ENCODE measurements around the gene UPP2. TPM values are rescaled to one million over a fixed set of nuclear protein-coding genes. Genes with fewer than 3 reads are reported as not detected.

Gene UPP2
- total and polyA plus RNA-seq, 2 of the 8 experiments (the other 6 are each of a cell fraction or from before 2014, with no cell fraction given): not detected

- TF ChIP-seq HDAC6 (IDR thresholded peaks at IDR 0.05; ENCODE audit: low read depth, low read length) (no peak), GTF2F1 (IDR thresholded peaks at IDR 0.05; ENCODE audit: borderline replicate concordance, low read depth, low read length) (no peak), POU5F1 (IDR thresholded peaks at IDR 0.05; ENCODE audit: low read depth, low read length) (no peak), SIN3A (conservative IDR thresholded peaks at IDR 0.05 in 1 of 2, IDR thresholded peaks at IDR 0.05 in 1 of 2; ENCODE audit: low read depth in 1 of 2, low read length in 2 of 2) (no peak), CHD1 (IDR thresholded peaks at IDR 0.05; ENCODE audit: low read depth, low read length) (no peak), EGR1 (IDR thresholded peaks at IDR 0.05; ENCODE audit: borderline replicate concordance, low read depth, low read length) (no peak), BRCA1 (IDR thresholded peaks at IDR 0.05; ENCODE audit: low read depth, low read length) (no peak)
Observed at GRCh38 chr2:158172719-158173118, 71.0 kb downstream of the UPP2 start (continued).
